Activated T-cell treated with anti-CD3 and anti-CD28 coated beads, Interleukin-2, amount 50 U/mL, for 1 hour (primary cell): ENCODE data around the gene RPL19.

Source experiments
- DNase-seq: peaks from one replicate; pipeline ENCODE4 v3.0.0-alpha.2; 2020

Gene RPL19

GRCh38 chr17:39252788-39253460 lies 52.8 kb downstream of the RPL19 start:
- no peak for DNase-seq
